OCI-LY7 (cell line): ENCODE measurements around the gene SLC25A21. TPM values are rescaled to one million over a fixed set of nuclear protein-coding genes. Genes with fewer than 3 reads are reported as not detected.

Source experiments
- BruUV-seq: library from RNA; stranded (reverse); fragments of 400-500 nt; replicated peaks from 2 replicates; lab custom pipeline; 2021; lab: Mats Ljungman, UMichigan
- CTCF ChIA-PET: fragments of 300-600 bp; sonication (Branson Sonifier 250); formaldehyde crosslinking; loops from one replicate; lab custom pipeline; 2022; ENCODE audit warnings: antibody characterized with exemption; ENCODE audit not compliant: unreplicated experiment; lab: Charles Lee
- POLR2A ChIA-PET: fragments of 300-600 bp; sonication (Branson Sonifier 250); formaldehyde crosslinking; loops from one replicate; lab custom pipeline; 2022; ENCODE audit warnings: antibody characterized with exemption; lab: Charles Lee
- DNase-seq: peaks from one replicate; pipeline ENCODE4 v3.0.0-alpha.2; 2015; ENCODE audit warnings: low spot score
- H2AFZ ChIP-seq: fragments of 200-600 bp; sonication (generic), shearing (Covaris generic); 2 replicates; pipeline ENCODE4 v1.6.1; 2014; ENCODE audit warnings: mild to moderate bottlenecking, antibody characterized with exemption, low read length, moderate library complexity
- H3K27ac ChIP-seq: fragments of 200-600 bp; sonication (generic); 2 replicates; pipeline ENCODE4 v1.5.1; 2014; ENCODE audit warnings: mixed run types, low read depth, mild to moderate bottlenecking, moderate library complexity, low read length, inconsistent platforms; ENCODE audit not compliant: poor library complexity, severe bottlenecking
- H3K36me3 ChIP-seq: fragments of 200-600 bp; sonication (generic); 2 replicates; pipeline ENCODE4 v1.6.1; 2014; ENCODE audit warnings: mild to moderate bottlenecking, antibody characterized with exemption, low read length, moderate library complexity, mixed read lengths; ENCODE audit not compliant: insufficient read depth
- H3K4me1 ChIP-seq: fragments of 200-600 bp; sonication (generic); 2 replicates; pipeline ENCODE4 v1.5.1; 2014; ENCODE audit warnings: mild to moderate bottlenecking, low read length; ENCODE audit not compliant: insufficient read depth, poor library complexity, severe bottlenecking
- H3K4me2 ChIP-seq: fragments of 200-600 bp; sonication (generic); 2 replicates; pipeline ENCODE4 v1.6.1; 2014; ENCODE audit warnings: mild to moderate bottlenecking, low read length
- H3K4me3 ChIP-seq: fragments of 200-600 bp; sonication (generic); 2 replicates; pipeline ENCODE4 v1.5.1; 2014; ENCODE audit warnings: mild to moderate bottlenecking, low read depth, low read length; ENCODE audit not compliant: poor library complexity, severe bottlenecking
- H3K79me2 ChIP-seq: fragments of 200-600 bp; sonication (generic); 2 replicates; pipeline ENCODE4 v1.6.1; 2016; ENCODE audit warnings: low read depth, mild to moderate bottlenecking, low read length, moderate library complexity, mixed read lengths; ENCODE audit not compliant: insufficient read depth
- H3K9me2 ChIP-seq: fragments of 200-600 bp; sonication (generic); 2 replicates; pipeline ENCODE4 v1.6.1; 2016; ENCODE audit warnings: mild to moderate bottlenecking, low read length, mixed read lengths; ENCODE audit not compliant: insufficient read depth
- H3K9me3 ChIP-seq: fragments of 200-600 bp; sonication (generic); 2 replicates; pipeline ENCODE4 v1.6.1; 2014; ENCODE audit warnings: mild to moderate bottlenecking, mixed run types, low read length, mixed read lengths
- H4K20me1 ChIP-seq: fragments of 200-600 bp; sonication (generic); 2 replicates; pipeline ENCODE4 v1.6.1; 2014; ENCODE audit warnings: mild to moderate bottlenecking, antibody characterized with exemption, low read length, moderate library complexity, mixed read lengths; ENCODE audit not compliant: insufficient read depth
- CTCF ChIP-seq: fragments of 200-600 bp; sonication (generic); conservative IDR thresholded peaks from 2 replicates; pipeline ENCODE4 v1.5.1; 2014; ENCODE audit warnings: mild to moderate bottlenecking, antibody characterized with exemption, low read length, moderate library complexity, mixed read lengths
- EZH2phosphoT487 ChIP-seq: fragments of 200-600 bp; sonication (generic); IDR thresholded peaks from 2 replicates; pipeline ENCODE4 v1.6.1; 2018; ENCODE audit warnings: low read depth, borderline replicate concordance, mild to moderate bottlenecking, mixed run types, antibody characterized with exemption, low read length, moderate library complexity, mixed read lengths
- intact Hi-C: fragments of 100-400 bp; cut with micrococcal nuclease; formaldehyde crosslinking; loops from one replicate; pipeline ENCODE4 v1.10.0; 2022; ENCODE audit not compliant: unreplicated experiment
- total RNA-seq, 2 experiments: library from RNA; depleted of rRNA in 1 of 2; stranded (reverse); fragments of >200 nt in 1 of 2; shearing (Covaris generic) in 1 of 2; gene quantifications; 2 replicates each; pipeline ENCODE4 v1.2.3, GENCODE V29; 2014 to 2022

The SLC25A21 gene
- total RNA-seq, 2 experiments from 2014 or later: not detected

- no TSS peak for BruUV-seq
- POLR2A ChIA-PET: no interaction called here
- H3K4me2 ChIP-seq: no peak overlapping the region
Measured at GRCh38 chr14:36952689-36953088, 219.7 kb downstream of the SLC25A21 start.

GRCh38 chr14:36951380-36951911 lies 221.0 kb downstream of the SLC25A21 start:
- intact Hi-C loops: no loop called here
- no peak overlapping the region for H2AFZ ChIP-seq
- no peak overlapping the region for H3K4me3 ChIP-seq
- H3K9me3 ChIP-seq: no peaks in the 10 kb centered on the region
- H3K9me2 ChIP-seq: no peaks in the 10 kb centered on the region
- DNase-seq: no peak
- no peaks in the 10 kb centered on the region for H3K36me3 ChIP-seq
- no TSS peak for BruUV-seq
- H3K4me1 ChIP-seq: no peaks in the 10 kb centered on the region
- H3K4me2 ChIP-seq: no peak overlapping the region
- H4K20me1 ChIP-seq: no peaks in the 10 kb centered on the region
- TF ChIP-seq CTCF: no peak
- no peak for TF ChIP-seq EZH2phosphoT487
- H3K79me2 ChIP-seq: no peaks in the 10 kb centered on the region
- no peak overlapping the region for H3K27ac ChIP-seq
- ChIA-PET POLR2A (no interaction called here), CTCF (no interaction called here)

More at GRCh38 chr14:36952689-36953088, 219.7 kb downstream of the SLC25A21 start:
- H3K9me2 ChIP-seq: no peaks in the 10 kb centered on the region
- CTCF ChIA-PET: no interaction called here
- H4K20me1 ChIP-seq: no peaks in the 10 kb centered on the region
- H2AFZ ChIP-seq: no peak overlapping the region
- no peaks in the 10 kb centered on the region for H3K79me2 ChIP-seq
- H3K36me3 ChIP-seq: no peaks in the 10 kb centered on the region
- intact Hi-C loops: no loop called here
- no peaks in the 10 kb centered on the region for H3K9me3 ChIP-seq
- no peaks in the 10 kb centered on the region for H3K4me1 ChIP-seq
- no peak overlapping the region for H3K4me3 ChIP-seq
- no peak overlapping the region for H3K27ac ChIP-seq
- TF ChIP-seq EZH2phosphoT487 (no peak), CTCF (no peak)
- no peak for DNase-seq

GRCh38 chr14:36950812-36951211 lies 221.6 kb downstream of the SLC25A21 start:
- CTCF ChIA-PET: no interaction called here
- no peaks in the 10 kb centered on the region for H3K4me1 ChIP-seq
- H3K4me3 ChIP-seq: no peak overlapping the region
- H3K9me3 ChIP-seq: no peaks in the 10 kb centered on the region
- TF ChIP-seq CTCF: no peak
- no peak for TF ChIP-seq EZH2phosphoT487
- no peaks in the 10 kb centered on the region for H3K79me2 ChIP-seq
- no TSS peak for BruUV-seq
- no peaks in the 10 kb centered on the region for H4K20me1 ChIP-seq
- no peak overlapping the region for H3K27ac ChIP-seq
- DNase-seq: no peak
- H3K36me3 ChIP-seq: no peaks in the 10 kb centered on the region
- no peak overlapping the region for H3K4me2 ChIP-seq
- intact Hi-C loops: no loop called here
- no peak overlapping the region for H2AFZ ChIP-seq
- POLR2A ChIA-PET: no interaction called here
- H3K9me2 ChIP-seq: no peaks in the 10 kb centered on the region
